Sigmoid colon (tissue), 7 donors: ENCODE measurements around the gene SMAD3. TPM values are rescaled to one million over a fixed set of nuclear protein-coding genes. Genes with fewer than 3 reads are reported as not detected.
A peak's percentile ranks its signal among the peaks of the same experiment; 100 is the strongest.
"Not testable (repeated sequence)": the region's sequence is repeated elsewhere in the genome, so short reads cannot be mapped to it uniquely, and the experiment has no call there.

Experiments used
- DNase-seq: peaks from one replicate; pipeline ENCODE4 v3.0.0-alpha.2; 2019
- H3K27ac ChIP-seq, 4 donors: fragments of 200-600 bp; sonication (generic); one replicate each; pipeline ENCODE4 v1.5.1; 2016 to 2019; ENCODE audit warnings: mild to moderate bottlenecking in 1 of 4
- H3K27me3 ChIP-seq, 3 donors: fragments of 200-600 bp; sonication (generic); one replicate each; pipeline ENCODE4 v1.5.1; 2019; ENCODE audit warnings: mild to moderate bottlenecking in 1 of 3
- H3K36me3 ChIP-seq, 4 donors: fragments of 200-600 bp; sonication (generic); one replicate each; pipeline ENCODE4 v1.5.1; 2016 to 2019
- H3K4me1 ChIP-seq, 4 donors: fragments of 200-600 bp; sonication (generic); one replicate each; pipeline ENCODE4 v1.5.1; 2017 to 2019
- H3K4me3 ChIP-seq, 4 donors: fragments of 200-600 bp; sonication (generic); one replicate each; pipeline ENCODE4 v1.5.1; 2017 to 2019; ENCODE audit warnings: mild to moderate bottlenecking in 2 of 4, moderate library complexity in 1 of 4
- H3K9me3 ChIP-seq, 4 donors: fragments of 200-600 bp in 3 of 4; sonication (generic) in 3 of 4; one replicate each; pipeline versions ENCODE4 v1.5.1 to v1.6.1; 2013 to 2019
- CTCF ChIP-seq, 4 experiments: fragments of 450-650 bp in 3 of 4; fragments of 200-600 bp in 1 of 4; IDR thresholded peaks; one replicate each; pipeline ENCODE4 v1.5.1; 2016 to 2019; ENCODE audit warnings: antibody characterized with exemption in 4 of 4, mild to moderate bottlenecking in 3 of 4, moderate library complexity in 2 of 4
- EP300 ChIP-seq, 4 donors: sonication (generic); formaldehyde crosslinking; IDR thresholded peaks; one replicate each; pipeline ENCODE4 v1.6.1; 2017; ENCODE audit warnings: antibody characterized with exemption in 4 of 4
- POLR2A ChIP-seq, 2 donors: fragments of 450-650 bp; IDR thresholded peaks; one replicate each; pipeline ENCODE4 v1.6.1; 2016; ENCODE audit warnings: antibody characterized with exemption in 2 of 2, mild to moderate bottlenecking in 2 of 2, moderate library complexity in 2 of 2
- POLR2AphosphoS5 ChIP-seq, 4 donors: sonication (generic); formaldehyde crosslinking; IDR thresholded peaks; one replicate each; pipeline ENCODE4 v1.6.1; 2017; ENCODE audit warnings: antibody characterized with exemption in 4 of 4
- WGBS, 2 donors: extraction: QIAGEN DNeasy Blood & Tissue Kit; methylation state at CpG; one replicate each; pipeline ENCODE4 v1.1.7; 2013; 5-methylcytosine and 5-hydroxymethylcytosine counted together
- intact Hi-C: fragments of 100-400 bp; cut with DNase I; formaldehyde crosslinking; loops from one replicate; pipeline ENCODE4 v1.15.1; 2023
- polyA plus RNA-seq, 3 donors: library from polyadenylated mRNA; stranded (reverse); fragments of 200-250 nt; gene quantifications; one replicate each; pipeline ENCODE4 v1.2.3, GENCODE V29; 2013
- total RNA-seq, 4 donors: library from RNA; depleted of rRNA; stranded (reverse); fragments of >200 nt; gene quantifications; one replicate each; pipeline ENCODE4 v1.1.0, GENCODE V29; 2016
- donor health status: healthy with polysubstance abuse.
- donor health status: Bipolar disorder and iron deficiency.
- donor health status: healthy.

SMAD3 gene
- total and polyA plus RNA-seq, 7 donors: 12.5 to 28.2 (median 18.4) TPM

GRCh38 chr15:67024314-67024997 lies 40.9 kb upstream of the SMAD3 start:
- intact Hi-C loops: loop anchor here (1.0 to 10.0 kb wide), 2 partner anchors 41 to 230 kb away; partner anchors contain the start of genes AAGAB, IQCH and SMAD3

GRCh38 chr15:67024998-67025368 lies 40.4 kb upstream of the SMAD3 start:
- Histone ChIP-seq H3K4me3 (no peak overlapping the region), H3K27me3 (no peaks in the 10 kb centered on the region), H3K36me3 (no peaks in the 10 kb centered on the region), H3K4me1 (peaks cover 3 to 37% (median 33%) of the 10 kb centered on the region in 4 donors), H3K9me3 (no peaks in the 10 kb centered on the region), H3K27ac (peak overlapping the region; percentile 63 to 82 (median 78))
- peak; percentile 54 for DNase-seq
- TF ChIP-seq POLR2AphosphoS5 (IDR thresholded peaks at IDR 0.05): no peak
- no peak for TF ChIP-seq POLR2A (IDR thresholded peaks at IDR 0.05)
- TF ChIP-seq EP300 (IDR thresholded peaks at IDR 0.05): no peak
- TF ChIP-seq CTCF (IDR thresholded peaks at IDR 0.05): no peak
- 66 to 70% methylated on average over 3 of the region's 3 CpGs for WGBS, 2 donors
- intact Hi-C loops: loop anchor here (1.0 to 10.0 kb wide), 3 partner anchors 40 to 230 kb away; partner anchors contain the start of genes AAGAB, IQCH and SMAD3

More at GRCh38 chr15:67024314-67024997, 40.9 kb upstream of the SMAD3 start:
- H3K4me3 ChIP-seq: no peak overlapping the region
- no peaks in the 10 kb centered on the region for H3K27me3 ChIP-seq
- no peaks in the 10 kb centered on the region for H3K9me3 ChIP-seq
- peaks cover 3 to 37% (median 33%) of the 10 kb centered on the region in 4 donors for H3K4me1 ChIP-seq
- 33 to 51% methylated on average over 6 of the region's 6 CpGs for WGBS, 2 donors
- no peaks in the 10 kb centered on the region for H3K36me3 ChIP-seq
- DNase-seq: peak; percentile 92
- peak overlapping the region; percentile 63 to 82 (median 78) for H3K27ac ChIP-seq
- TF ChIP-seq CTCF (IDR thresholded peaks at IDR 0.05) (no peak), POLR2AphosphoS5 (IDR thresholded peaks at IDR 0.05) (peak; percentile 66 to 90 (median 70)), EP300 (IDR thresholded peaks at IDR 0.05) (peak in 1 of 4 donors; percentile 53), POLR2A (IDR thresholded peaks at IDR 0.05) (no peak)

GRCh38 chr15:67025719-67026609 lies 39.4 kb upstream of the SMAD3 start:
- H3K4me1 ChIP-seq: peaks cover 3 to 37% (median 33%) of the 10 kb centered on the region in 4 donors
- no peaks in the 10 kb centered on the region for H3K9me3 ChIP-seq
- no peak overlapping the region for H3K4me3 ChIP-seq
- TF ChIP-seq EP300 (IDR thresholded peaks at IDR 0.05) (no peak), POLR2AphosphoS5 (IDR thresholded peaks at IDR 0.05) (peak in 1 of 4 donors; percentile 33)
- no peaks in the 10 kb centered on the region for H3K36me3 ChIP-seq
- WGBS, 2 donors: 26 to 46% methylated on average over 9 of the region's 9 CpGs
- intact Hi-C loops: loop anchor here (5.0 to 10.0 kb wide), 2 partner anchors 166 to 229 kb away; partner anchors contain the start of genes AAGAB and IQCH
- H3K27me3 ChIP-seq: no peaks in the 10 kb centered on the region
- H3K27ac ChIP-seq: peak overlapping the region; percentile 63 to 82 (median 78)
- DNase-seq: peak; percentile 70

GRCh38 chr15:67026610-67026967 lies 38.8 kb upstream of the SMAD3 start:
- H3K9me3 ChIP-seq: no peaks in the 10 kb centered on the region
- H3K27me3 ChIP-seq: no peaks in the 10 kb centered on the region
- H3K36me3 ChIP-seq: no peaks in the 10 kb centered on the region
- no peak for TF ChIP-seq EP300 (IDR thresholded peaks at IDR 0.05)
- peak in 1 of 4 donors; percentile 23 for TF ChIP-seq POLR2AphosphoS5 (IDR thresholded peaks at IDR 0.05)
- no peak for TF ChIP-seq POLR2A (IDR thresholded peaks at IDR 0.05)
- TF ChIP-seq CTCF (IDR thresholded peaks at IDR 0.05): no peak
- H3K4me1 ChIP-seq: peaks cover 3 to 37% (median 33%) of the 10 kb centered on the region in 4 donors
- WGBS, 2 donors: 64 to 75% methylated on average over 4 of the region's 4 CpGs
- H3K27ac ChIP-seq: peak overlapping the region; percentile 63 to 82 (median 78)
- peak; percentile 65 for DNase-seq
- intact Hi-C loops: loop anchor here (5.0 to 10.0 kb wide), 2 partner anchors 166 to 228 kb away; partner anchors contain the start of genes AAGAB and IQCH
- H3K4me3 ChIP-seq: no peak overlapping the region

- not testable (repeated sequence) for DNase-seq, H3K4me3 ChIP-seq, H3K36me3 ChIP-seq, H3K27ac ChIP-seq, H3K9me3 ChIP-seq
- intact Hi-C loops: loop anchor here (5.0 to 10.0 kb wide), 2 partner anchors 164 to 226 kb away; partner anchors contain the start of genes AAGAB and IQCH
- Histone ChIP-seq H3K27me3 (peaks cover 0 to 10% (median 8%) of the 10 kb centered on the region in 3 donors), H3K4me1 (peaks cover 3 to 42% (median 37%) of the 10 kb centered on the region in 4 donors)
- WGBS, 2 donors: 95 to 96% methylated on average over 3 of the region's 3 CpGs
Observed at GRCh38 chr15:67028440-67028839, 37.0 kb upstream of the SMAD3 start.
